K562 (cell line): ENCODE data around the gene PRKAA1.

Experiments
- CHD4 ChIP-seq: fragments of 200-600 bp; sonication (generic); IDR thresholded peaks from 3 replicates; pipeline ENCODE4 v1.6.1; 2012; ENCODE audit warnings: low read depth, mild to moderate bottlenecking, mixed read lengths, low read length, inconsistent platforms; ENCODE audit not compliant: insufficient read depth, insufficient replicate concordance, poor library complexity, severe bottlenecking
- EP300 ChIP-seq: IDR thresholded peaks from 2 replicates; pipeline ENCODE4 v1.6.1; 2012; ENCODE audit warnings: low read length, improper control_type of control experiment
- HCFC1 ChIP-seq: IDR thresholded peaks from 2 replicates; pipeline ENCODE4 v1.6.1; 2012; ENCODE audit warnings: low read depth, low read length, improper control_type of control experiment
- HDAC1 ChIP-seq, 2 experiments: fragments of 450-650 bp; IDR thresholded peaks; 2 replicates each; pipeline ENCODE4 v1.6.1; 2016 to 2017; ENCODE audit warnings: inconsistent platforms in 1 of 2, mild to moderate bottlenecking in 1 of 2, moderate library complexity in 1 of 2
- HNRNPK ChIP-seq: fragments of 200-400 bp; formaldehyde crosslinking; IDR thresholded peaks from one replicate; pipeline ENCODE4 v1.6.1; 2018; ENCODE audit warnings: mild to moderate bottlenecking, low read depth, low read length; ENCODE audit not compliant: poor library complexity, severe bottlenecking
- MAFK ChIP-seq: IDR thresholded peaks from 2 replicates; pipeline ENCODE4 v1.6.1; 2011; ENCODE audit warnings: low read length, improper control_type of control experiment
- ZBED1 ChIP-seq: IDR thresholded peaks from 2 replicates; pipeline ENCODE4 v1.6.1; 2014
- ZNF239 ChIP-seq: fragments of 250-450 bp; sonication (Bioruptor Pico); IDR thresholded peaks from 2 replicates; pipeline ENCODE4 v1.4.0; 2020; ENCODE audit warnings: mild to moderate bottlenecking
- TF ChIP-seq, protein P1 (sequence below), 3 experiments: IDR thresholded peaks in 2 of 3; conservative IDR thresholded peaks in 1 of 3; 2 replicates each; pipeline ENCODE4 v1.5.1; 2011 to 2012; ENCODE audit warnings: low read length in 3 of 3, mild to moderate bottlenecking in 3 of 3, control low read depth in 2 of 3, improper control_type of control experiment in 1 of 3, inconsistent platforms in 1 of 3, low read depth in 1 of 3, mixed read lengths in 1 of 3, moderate library complexity in 1 of 3; ENCODE audit not compliant: insufficient read depth in 2 of 3
- TF ChIP-seq, protein P2 (sequence below): sonication (generic); formaldehyde crosslinking; IDR thresholded peaks from 2 replicates; pipeline ENCODE4 v1.5.0; 2020; ENCODE audit warnings: missing genetic modification reagents

DNA sequence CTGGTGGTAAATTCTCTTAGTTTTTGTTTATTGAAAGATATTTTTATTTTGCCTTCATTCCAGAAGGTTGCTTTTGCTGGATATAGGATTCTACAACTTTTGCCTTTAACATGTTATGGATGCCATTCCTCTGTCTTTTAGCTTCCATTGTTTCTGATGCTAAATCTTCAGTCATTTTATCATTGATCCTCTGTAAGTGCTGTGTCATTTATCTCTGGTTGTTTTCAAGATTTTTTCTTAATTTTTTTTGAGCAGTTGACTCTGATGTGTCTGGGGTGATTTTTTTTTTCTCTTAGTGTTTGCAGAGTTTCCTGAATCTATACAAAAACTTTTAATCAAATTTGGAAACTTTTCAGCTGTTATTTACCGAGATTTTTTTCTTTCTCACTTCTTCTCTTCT is 49.4 kb upstream of the PRKAA1 start:
- TF ChIP-seq HNRNPK (no peak), ZNF239 (CRISPR knock-in tag) (no peak), EP300 (no peak), MAFK (no peak), ZBED1 (no peak), HCFC1 (no peak), HDAC1 (IDR thresholded peaks at IDR 0.05) (no peak), CHD4 (no peak)
- TF ChIP-seq, protein P1, sequence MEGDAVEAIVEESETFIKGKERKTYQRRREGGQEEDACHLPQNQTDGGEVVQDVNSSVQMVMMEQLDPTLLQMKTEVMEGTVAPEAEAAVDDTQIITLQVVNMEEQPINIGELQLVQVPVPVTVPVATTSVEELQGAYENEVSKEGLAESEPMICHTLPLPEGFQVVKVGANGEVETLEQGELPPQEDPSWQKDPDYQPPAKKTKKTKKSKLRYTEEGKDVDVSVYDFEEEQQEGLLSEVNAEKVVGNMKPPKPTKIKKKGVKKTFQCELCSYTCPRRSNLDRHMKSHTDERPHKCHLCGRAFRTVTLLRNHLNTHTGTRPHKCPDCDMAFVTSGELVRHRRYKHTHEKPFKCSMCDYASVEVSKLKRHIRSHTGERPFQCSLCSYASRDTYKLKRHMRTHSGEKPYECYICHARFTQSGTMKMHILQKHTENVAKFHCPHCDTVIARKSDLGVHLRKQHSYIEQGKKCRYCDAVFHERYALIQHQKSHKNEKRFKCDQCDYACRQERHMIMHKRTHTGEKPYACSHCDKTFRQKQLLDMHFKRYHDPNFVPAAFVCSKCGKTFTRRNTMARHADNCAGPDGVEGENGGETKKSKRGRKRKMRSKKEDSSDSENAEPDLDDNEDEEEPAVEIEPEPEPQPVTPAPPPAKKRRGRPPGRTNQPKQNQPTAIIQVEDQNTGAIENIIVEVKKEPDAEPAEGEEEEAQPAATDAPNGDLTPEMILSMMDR (IDR thresholded peaks at IDR 0.05 in 2 of 3, conservative IDR thresholded peaks at IDR 0.05 in 1 of 3; ENCODE audit: insufficient read depth in 2 of 3, low read depth in 1 of 3, low read length in 3 of 3): no peak
- TF ChIP-seq, protein P2, sequence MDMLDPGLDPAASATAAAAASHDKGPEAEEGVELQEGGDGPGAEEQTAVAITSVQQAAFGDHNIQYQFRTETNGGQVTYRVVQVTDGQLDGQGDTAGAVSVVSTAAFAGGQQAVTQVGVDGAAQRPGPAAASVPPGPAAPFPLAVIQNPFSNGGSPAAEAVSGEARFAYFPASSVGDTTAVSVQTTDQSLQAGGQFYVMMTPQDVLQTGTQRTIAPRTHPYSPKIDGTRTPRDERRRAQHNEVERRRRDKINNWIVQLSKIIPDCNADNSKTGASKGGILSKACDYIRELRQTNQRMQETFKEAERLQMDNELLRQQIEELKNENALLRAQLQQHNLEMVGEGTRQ (CRISPR knock-in tag): no peak
